Erythroblast (primary cell): ENCODE measurements around the gene WNT3A.
A peak's percentile ranks its signal among the peaks of the same experiment; 100 is the strongest.
"Not testable (repeated sequence)": the region's sequence is repeated elsewhere in the genome, so short reads cannot be mapped to it uniquely, and the experiment has no call there.

Experiments used
- DNase-seq, 2 experiments: peaks; one replicate each; lab custom pipeline; 2025; lab: John Stamatoyannopoulos, UW
- GATA1 ChIP-seq: IDR thresholded peaks from 2 replicates; pipeline ENCODE4 v1.6.1; 2011; ENCODE audit warnings: low read depth, mild to moderate bottlenecking, control low read depth, low read length, moderate library complexity
- POLR2A ChIP-seq: IDR thresholded peaks from 2 replicates; pipeline ENCODE4 v1.6.1; 2011; ENCODE audit warnings: mild to moderate bottlenecking, low read length

The WNT3A gene, protein sequence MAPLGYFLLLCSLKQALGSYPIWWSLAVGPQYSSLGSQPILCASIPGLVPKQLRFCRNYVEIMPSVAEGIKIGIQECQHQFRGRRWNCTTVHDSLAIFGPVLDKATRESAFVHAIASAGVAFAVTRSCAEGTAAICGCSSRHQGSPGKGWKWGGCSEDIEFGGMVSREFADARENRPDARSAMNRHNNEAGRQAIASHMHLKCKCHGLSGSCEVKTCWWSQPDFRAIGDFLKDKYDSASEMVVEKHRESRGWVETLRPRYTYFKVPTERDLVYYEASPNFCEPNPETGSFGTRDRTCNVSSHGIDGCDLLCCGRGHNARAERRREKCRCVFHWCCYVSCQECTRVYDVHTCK

DNA sequence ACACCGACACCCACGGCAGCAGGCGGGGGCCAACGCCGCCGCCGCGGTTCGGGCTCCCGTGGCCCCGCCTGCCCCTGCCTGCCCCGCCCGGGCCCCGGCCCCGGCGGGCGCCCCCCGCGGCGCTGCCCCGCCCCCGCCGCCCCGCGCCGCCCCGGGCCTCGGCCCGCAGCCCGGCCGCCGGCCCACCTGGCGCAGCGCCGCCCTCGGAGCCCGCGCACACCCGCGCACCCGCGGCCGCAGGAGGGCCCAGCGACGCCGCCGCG, at the start of gene WNT3A:
WNT3A (plus strand) TSS at position 213 of the 263 bp plus-strand sequence. CDS start 131 bp downstream, outside the sequence.
- no peak for TF ChIP-seq POLR2A
- TF ChIP-seq GATA1: no peak

DNA sequence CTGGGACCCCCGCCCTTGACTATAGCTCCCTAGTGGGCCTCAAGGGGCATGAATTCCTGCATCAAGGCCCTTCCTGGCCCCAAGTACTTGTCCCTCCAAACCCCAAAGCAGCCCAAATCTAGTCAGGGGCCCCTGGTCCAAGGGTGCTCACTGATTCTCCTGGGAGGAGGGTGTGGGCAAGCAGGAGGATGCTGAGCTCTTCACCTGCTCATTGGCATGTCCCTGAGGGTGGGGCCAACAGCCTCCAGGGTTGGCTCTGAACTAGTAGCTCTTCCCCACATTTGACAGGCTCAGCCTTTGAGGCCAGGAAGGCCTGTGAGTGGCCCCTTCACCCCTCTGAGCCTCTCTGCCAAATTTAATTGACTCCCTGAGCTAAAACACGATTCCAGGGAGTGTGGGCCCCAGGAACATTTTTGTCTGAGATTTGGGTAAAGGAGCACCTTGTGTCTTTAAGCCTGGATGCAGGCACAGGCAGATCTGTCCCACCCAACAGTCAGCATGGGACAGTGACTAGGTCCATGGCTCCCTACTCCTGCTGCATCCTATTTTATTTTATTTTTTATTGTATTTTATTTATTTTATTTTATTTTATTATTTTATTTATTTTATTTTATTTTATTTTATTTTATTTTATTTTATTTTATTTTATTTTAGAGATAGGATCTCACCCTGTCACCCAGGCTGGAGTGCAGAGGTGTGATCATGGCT, 48.0 kb upstream of the WNT3A start:
- TF ChIP-seq GATA1 (no peak), POLR2A (no peak)
- no peak for DNase-seq

More for the DNA sequence above, at the start of gene WNT3A:
- DNase-seq: no peak

DNA sequence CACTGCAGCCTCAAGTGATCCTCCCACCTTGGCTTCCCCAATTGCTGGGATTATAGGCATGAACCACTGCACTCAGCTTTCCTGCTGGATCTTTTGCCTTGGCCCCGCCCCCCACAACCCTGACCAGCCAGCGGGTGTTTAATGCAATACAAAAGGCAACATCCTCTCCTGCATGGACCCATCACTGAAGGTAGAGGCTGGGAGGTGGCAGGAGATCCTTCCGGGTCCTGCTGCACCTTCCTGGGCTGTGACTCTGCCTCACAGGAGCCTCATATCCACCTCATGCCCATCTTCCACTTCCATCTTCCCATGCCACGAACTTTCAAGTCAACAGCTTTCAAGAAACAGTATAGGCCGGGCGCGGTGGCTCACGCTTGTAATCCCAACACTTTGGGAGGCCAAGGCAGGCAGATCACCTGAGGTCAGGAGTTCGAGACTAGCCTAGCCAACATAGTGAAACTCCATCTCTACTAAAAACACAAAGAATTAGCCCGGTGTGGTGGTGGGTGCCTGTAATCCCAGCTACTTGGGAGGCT, 47.4 kb upstream of the WNT3A start:
- no peak for DNase-seq
- TF ChIP-seq GATA1: no peak
- no peak for TF ChIP-seq POLR2A

DNA sequence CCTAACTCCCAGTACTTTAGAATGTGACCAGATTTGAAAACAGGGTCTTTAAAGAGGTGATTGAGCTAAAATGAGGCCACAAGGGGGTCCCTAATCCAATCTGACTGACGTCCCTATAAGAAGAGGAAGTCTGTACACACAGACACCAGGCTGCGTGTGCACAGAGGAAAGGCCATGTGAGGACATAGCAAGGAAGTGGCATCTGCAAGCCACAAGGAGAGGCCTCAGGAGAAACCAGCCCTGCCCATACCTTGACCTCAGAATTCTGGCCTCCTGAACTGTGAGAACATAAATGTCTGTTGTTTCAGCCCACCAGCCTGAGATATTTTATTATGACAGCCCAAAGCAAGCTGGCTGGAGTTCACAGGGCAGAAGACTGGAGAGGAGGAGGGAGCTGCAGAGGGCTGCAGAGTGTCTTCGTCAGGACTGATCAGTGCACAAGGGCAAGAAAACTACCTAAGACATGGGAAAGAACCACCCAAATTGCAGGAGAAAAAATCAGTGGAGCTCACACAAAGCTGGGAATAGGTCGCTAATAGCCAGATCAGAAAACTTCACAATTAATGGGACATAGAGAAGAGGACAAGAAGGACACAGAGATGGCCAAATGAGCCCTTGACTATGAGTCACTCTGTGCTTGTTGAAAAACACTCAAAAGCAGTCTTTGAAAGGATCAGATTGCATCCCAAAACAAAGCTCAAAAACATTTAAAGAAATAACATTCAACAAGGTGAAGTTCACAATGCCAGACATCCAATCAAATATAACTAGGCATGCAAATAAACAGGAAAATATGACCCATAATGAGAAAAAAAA, 44.9 kb upstream of the WNT3A start:
- DNase-seq: no peak
- no peak for TF ChIP-seq GATA1
- TF ChIP-seq POLR2A: no peak

DNA sequence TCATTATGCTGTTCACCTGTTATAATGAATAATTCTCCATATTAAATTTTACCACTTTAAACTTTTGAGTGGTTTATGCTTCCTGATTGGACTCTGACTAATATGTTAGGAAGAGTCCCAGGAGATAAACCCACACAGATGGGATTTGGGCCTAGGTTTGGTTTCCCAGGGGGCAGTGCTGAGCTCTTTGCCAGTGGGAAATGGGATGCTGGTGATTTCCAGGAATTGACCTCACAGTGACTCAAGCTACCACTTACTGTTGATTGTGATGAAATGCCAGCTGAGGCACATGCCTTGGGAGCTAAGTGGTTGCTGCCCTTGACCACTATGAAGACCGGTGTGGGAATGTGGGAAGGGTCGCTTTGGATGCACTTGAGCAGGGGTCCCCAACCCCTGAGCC, 40.1 kb upstream of the WNT3A start:
- DNase-seq: not testable (repeated sequence)

DNA sequence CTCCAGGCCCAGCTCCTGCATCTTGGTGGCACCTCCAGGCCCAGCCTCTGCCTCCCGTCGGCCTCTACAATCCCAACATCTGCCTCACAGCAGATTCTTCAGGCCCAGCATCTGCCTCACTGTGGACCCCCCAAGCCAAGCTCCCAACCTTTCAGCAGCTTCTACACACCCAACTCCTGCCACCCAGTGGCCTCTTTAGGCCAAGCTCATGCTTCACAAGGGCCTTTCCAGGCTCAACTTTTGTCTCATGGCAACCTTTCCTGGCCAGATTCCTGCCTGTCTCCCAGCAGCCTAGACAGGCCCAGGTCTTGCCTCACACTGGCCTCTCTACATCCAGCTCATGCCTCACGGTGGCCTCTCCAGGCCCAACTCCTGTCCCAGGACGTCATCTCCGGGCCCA, 39.0 kb upstream of the WNT3A start:
- not testable (repeated sequence) for DNase-seq

DNA sequence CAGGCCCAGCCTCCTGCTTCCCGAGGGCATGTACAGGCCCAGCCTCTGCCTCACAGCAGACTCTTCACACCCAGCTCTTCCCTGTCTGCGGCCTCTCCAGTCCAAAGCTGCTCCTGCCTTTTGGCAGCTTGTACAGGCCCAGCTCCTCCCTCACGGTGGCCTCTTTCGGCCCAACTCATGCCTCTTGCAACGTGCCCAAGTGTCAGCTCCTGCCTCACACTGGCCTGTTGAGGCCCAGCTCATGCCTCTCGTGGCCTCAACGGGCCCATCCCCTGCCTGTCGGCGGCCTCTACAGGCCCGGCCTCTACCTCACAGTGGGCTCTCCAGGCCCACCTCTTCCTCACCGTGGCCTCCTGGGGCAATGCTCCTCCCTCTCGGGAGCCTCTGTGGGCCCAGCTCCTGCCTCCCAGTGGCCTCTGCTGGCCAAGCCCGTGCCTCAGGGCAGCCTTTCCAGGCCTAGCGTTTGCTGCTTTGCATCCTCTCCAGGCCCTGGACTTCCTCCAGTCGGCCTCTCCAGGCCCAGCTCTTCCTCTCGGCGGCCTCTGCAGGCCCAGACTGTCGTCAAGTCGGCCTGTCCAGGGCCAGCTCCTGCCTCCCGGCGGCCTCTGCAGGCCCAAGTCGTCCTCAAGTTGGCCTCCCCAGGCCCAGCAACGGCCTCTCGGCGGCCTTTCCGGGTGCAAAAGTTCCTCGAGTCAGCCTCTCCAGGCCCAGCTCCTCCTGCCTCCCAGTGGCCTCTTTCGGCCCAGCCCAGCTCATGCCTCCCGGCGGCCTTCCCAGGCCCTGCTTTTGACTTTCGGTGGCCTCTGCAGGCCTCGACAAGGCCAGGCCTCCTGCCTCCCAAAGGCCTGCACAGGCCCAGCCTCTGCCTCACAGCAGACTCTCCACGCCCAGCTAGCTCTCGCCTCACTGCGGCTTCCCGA, 36.5 kb upstream of the WNT3A start:
- not testable (repeated sequence) for DNase-seq

DNA sequence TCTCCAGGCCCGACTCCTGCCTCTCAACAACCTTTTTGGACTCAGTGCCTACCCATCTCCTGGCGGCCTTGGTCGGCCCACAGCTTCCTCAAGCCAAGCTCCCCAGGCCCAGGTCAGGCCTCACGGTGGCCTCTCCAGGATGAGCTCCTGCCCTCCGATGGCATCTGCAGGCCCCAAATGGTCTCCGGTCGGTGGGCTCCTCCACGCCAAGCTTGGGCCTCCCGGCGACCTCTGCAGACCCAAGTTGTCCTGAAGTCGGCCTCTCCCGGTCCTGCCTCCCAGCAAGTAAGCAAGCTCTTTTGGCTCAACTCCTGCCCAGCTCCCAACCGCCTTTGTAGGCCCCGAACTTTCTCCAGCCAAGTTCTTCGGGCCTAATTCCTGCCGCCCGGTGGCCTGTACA, 35.6 kb upstream of the WNT3A start:
- DNase-seq: not testable (repeated sequence)

- peak; percentile 15 to 17 for DNase-seq
Measured at GRCh38 chr1:227971643-227972282, 35.0 kb upstream of the WNT3A start.

DNA sequence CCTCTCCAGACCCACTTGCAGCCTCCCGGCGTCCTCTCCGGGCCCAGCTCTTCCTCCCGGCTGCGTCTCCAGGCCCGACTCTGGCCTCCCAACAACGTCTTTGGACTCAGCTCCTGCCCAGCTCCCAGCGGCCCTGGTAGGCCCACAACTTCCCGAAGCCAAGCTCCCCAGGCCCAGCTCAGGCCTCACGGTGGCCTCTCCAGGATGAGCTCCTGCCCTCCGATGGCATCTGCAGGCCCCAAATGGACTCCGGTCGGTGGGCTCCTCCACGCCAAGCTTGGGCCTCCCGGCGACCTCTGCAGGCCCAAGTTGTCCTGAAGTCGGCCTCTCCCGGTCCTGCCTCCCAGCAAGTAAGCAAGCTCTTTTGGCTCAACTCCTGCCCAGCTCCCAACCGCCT, 34.5 kb upstream of the WNT3A start:
- DNase-seq: not testable (repeated sequence)

GRCh38 chr1:227972843-227973374, 33.9 kb upstream of the WNT3A start:
- DNase-seq: peak; percentile 61 to 67

GRCh38 chr1:227973724-227974288, 33.0 kb upstream of the WNT3A start:
- DNase-seq: not testable (repeated sequence)

GRCh38 chr1:227975583-227976283, 31.1 kb upstream of the WNT3A start:
- DNase-seq: not testable (repeated sequence)
